Spleen (tissue), 11 donors: ENCODE measurements around the gene C10orf105. TPM values are rescaled to one million over a fixed set of nuclear protein-coding genes. Genes with fewer than 3 reads are reported as not detected.

ENCODE experiments used
- DNase-seq: peaks from one replicate; pipeline ENCODE4 v3.0.0-alpha.2; 2020
- H3K27ac ChIP-seq, 8 donors: fragments of 200-600 bp; sonication (generic) in 7 of 8; 1 replicate in 4 of 8; 2 replicates in 4 of 8; pipeline versions ENCODE4 v1.5.0 to v1.8.0; 2016 to 2021; ENCODE audit warnings: inconsistent platforms in 4 of 8, mild to moderate bottlenecking in 4 of 8, moderate library complexity in 1 of 8
- H3K27me3 ChIP-seq, 7 donors: fragments of 200-600 bp; sonication (generic) in 6 of 7; replicated peaks in 1 of 7; 1 replicate in 4 of 7; 2 replicates in 3 of 7; pipeline versions ENCODE4 v1.5.0 to v1.8.0; 2016 to 2021; ENCODE audit warnings: inconsistent platforms in 3 of 7, mild to moderate bottlenecking in 1 of 7
- H3K36me3 ChIP-seq, 6 donors: fragments of 200-600 bp; sonication (generic) in 5 of 6; 1 replicate in 4 of 6; 2 replicates in 2 of 6; pipeline versions ENCODE4 v1.5.0 to v1.8.0; 2016 to 2021; ENCODE audit warnings: inconsistent platforms in 2 of 6
- H3K4me1 ChIP-seq, 6 donors: fragments of 200-600 bp; sonication (generic) in 5 of 6; 1 replicate in 3 of 6; 2 replicates in 3 of 6; pipeline versions ENCODE4 v1.5.0 to v1.8.0; 2016 to 2021; ENCODE audit warnings: inconsistent platforms in 3 of 6
- H3K4me3 ChIP-seq, 8 donors: fragments of 200-600 bp; sonication (generic) in 7 of 8; 1 replicate in 4 of 8; 2 replicates in 4 of 8; pipeline versions ENCODE4 v1.5.0 to v1.8.0; 2016 to 2021; ENCODE audit warnings: inconsistent platforms in 4 of 8, mild to moderate bottlenecking in 4 of 8, moderate library complexity in 2 of 8
- H3K9me3 ChIP-seq, 8 donors: fragments of 200-600 bp; sonication (generic) in 7 of 8; 1 replicate in 4 of 8; 2 replicates in 4 of 8; pipeline versions ENCODE4 v1.5.0 to v1.8.0; 2016 to 2021; ENCODE audit warnings: inconsistent platforms in 4 of 8
- CTCF ChIP-seq, 11 experiments: fragments of 200-600 bp in 7 of 11; fragments of 450-650 bp in 4 of 11; sonication (generic) in 4 of 11; IDR thresholded peaks in 8 of 11; conservative IDR thresholded peaks in 3 of 11; 1 replicate in 7 of 11; 2 replicates in 4 of 11; pipeline versions ENCODE4 v1.4.0 to v1.8.0; 2016 to 2021; ENCODE audit warnings: antibody characterized with exemption in 11 of 11, inconsistent platforms in 4 of 11, mild to moderate bottlenecking in 1 of 11
- POLR2A ChIP-seq, 3 donors: fragments of 450-650 bp; IDR thresholded peaks; one replicate each; pipeline ENCODE4 v1.5.1; 2017; ENCODE audit warnings: antibody characterized with exemption in 3 of 3, mild to moderate bottlenecking in 1 of 3
- POLR2AphosphoS5 ChIP-seq, 3 donors: sonication (generic); formaldehyde crosslinking; IDR thresholded peaks; one replicate each; pipeline ENCODE4 v1.5.1; 2017; ENCODE audit warnings: antibody characterized with exemption in 3 of 3
- WGBS, 5 donors: extraction: QIAGEN DNeasy Blood & Tissue Kit in 3 of 5; methylation state at CpG; one replicate each; pipeline versions ENCODE4 v1.1.5 to v1.1.7; 2013 to 2018; 5-methylcytosine and 5-hydroxymethylcytosine counted together
- intact Hi-C: fragments of 100-400 bp; cut with DNase I; formaldehyde crosslinking; loops from one replicate; pipeline ENCODE4 v1.15.0; 2023; ENCODE audit warnings: low total_unique reads
- polyA plus RNA-seq, 3 donors: library from polyadenylated mRNA; stranded (reverse); fragments of 200-250 nt; gene quantifications; one replicate each; pipeline ENCODE4 v1.2.1, GENCODE V29; 2013
- total RNA-seq, 7 donors: library from RNA; depleted of rRNA in 3 of 7; stranded (reverse); fragments of >200 nt in 3 of 7; fragmentation: NEBNext Ultra II Directional in 4 of 7; extraction: Animal tissue kit (Norgen Biotek cat#: 25700) in 4 of 7; gene quantifications; one replicate each; pipeline versions ENCODE4 v1.1.0 to v1.2.1, GENCODE V29; 2016 to 2021
- donor health status: healthy with polysubstance abuse.
- donor health status: DM: no; HTN: no; CAD: no; lungs with moderate emphysema.
- donor health status: DM: no; HTN: no; CAD: no.
- donor health status: Bipolar disorder and iron deficiency.
- donor health status: healthy.
- donor health status: DM: no; HTN: no; CAD: no.
- donor health status: DM: yes; HTN: yes; CAD: no.

Gene C10orf105
- total and polyA plus RNA-seq, 10 donors, result 0.08 to 4.4 (median 2.6) TPM

- Histone ChIP-seq H3K27me3 (no peaks in the 10 kb centered on the region), H3K36me3 (no peaks in the 10 kb centered on the region), H3K4me3 (no peak overlapping the region), H3K9me3 (no peaks in the 10 kb centered on the region), H3K4me1 (peaks cover 29 to 66% (median 36%) of the 10 kb centered on the region in 6 donors), H3K27ac (peak overlapping the region in 2 of 8 donors; percentile 21 to 27)
- 61 to 77% (median 68%) methylated on average over 11 to 28 of the region's 28 CpGs for WGBS, 5 donors
- TF ChIP-seq POLR2A (IDR thresholded peaks at IDR 0.05) (no peak), CTCF (IDR thresholded peaks at IDR 0.05 in 8 of 11, conservative IDR thresholded peaks at IDR 0.05 in 3 of 11) (no peak), POLR2AphosphoS5 (IDR thresholded peaks at IDR 0.05) (no peak)
- no peak for DNase-seq
- intact Hi-C loops, result loop anchor here (10.0 kb wide), 1 partner anchor 314 kb away; the partner anchor contains the start of gene CDH23
Observed at GRCh38 chr10:71708897-71709882, 10.4 kb downstream of the C10orf105 start.

GRCh38 chr10:71708301-71708703 lies 11.3 kb downstream of the C10orf105 start:
- H3K4me1 ChIP-seq, result peaks cover 20 to 57% (median 27%) of the 10 kb centered on the region in 6 donors
- no peaks in the 10 kb centered on the region for H3K9me3 ChIP-seq
- H3K27me3 ChIP-seq, result no peaks in the 10 kb centered on the region
- H3K4me3 ChIP-seq, result peak overlapping the region in 1 of 8 donors; percentile 0
- intact Hi-C loops, result loop anchor here (10.0 kb wide), 1 partner anchor 314 kb away; the partner anchor contains the start of gene CDH23
- DNase-seq, result peak; percentile 93
- peak overlapping the region in 1 of 8 donors; percentile 27 for H3K27ac ChIP-seq
- 13 to 27% (median 23%) methylated on average over 5 to 10 of the region's 10 CpGs for WGBS, 5 donors
- no peaks in the 10 kb centered on the region for H3K36me3 ChIP-seq
- TF ChIP-seq CTCF (IDR thresholded peaks at IDR 0.05 in 8 of 11, conservative IDR thresholded peaks at IDR 0.05 in 3 of 11) (peak; percentile 83 to 95 (median 93)), POLR2A (IDR thresholded peaks at IDR 0.05) (no peak), POLR2AphosphoS5 (IDR thresholded peaks at IDR 0.05) (peak; percentile 35 to 52 (median 47))

- Histone ChIP-seq H3K9me3 (no peaks in the 10 kb centered on the region), H3K27me3 (no peaks in the 10 kb centered on the region), H3K4me3 (no peak overlapping the region), H3K27ac (peak overlapping the region in 1 of 8 donors; percentile 11), H3K36me3 (no peaks in the 10 kb centered on the region), H3K4me1 (peaks cover 10 to 48% (median 17%) of the 10 kb centered on the region in 6 donors)
- no peak for TF ChIP-seq CTCF (IDR thresholded peaks at IDR 0.05 in 8 of 11, conservative IDR thresholded peaks at IDR 0.05 in 3 of 11)
- no peak for TF ChIP-seq POLR2AphosphoS5 (IDR thresholded peaks at IDR 0.05)
- TF ChIP-seq POLR2A (IDR thresholded peaks at IDR 0.05), result no peak
- intact Hi-C loops, result loop anchor here (10.0 kb wide), 1 partner anchor 313 kb away; the partner anchor contains the start of gene CDH23
- DNase-seq, result no peak
- 84 to 96% (median 94%) methylated on average over 3 to 5 of the region's 5 CpGs for WGBS, 5 donors
Observed at GRCh38 chr10:71707240-71707789, 12.3 kb downstream of the C10orf105 start.
